MM.1S (cell line): ENCODE results near the gene NHLRC3.

Source experiments
- DNase-seq: peaks from one replicate; pipeline ENCODE4 v3.0.0-alpha.2; 2015
- H2AFZ ChIP-seq: fragments of 300-600 bp; sonication (generic); 2 replicates; pipeline ENCODE4 v1.6.0; 2016; ENCODE audit warnings: antibody characterized with exemption, low read length
- H3F3A ChIP-seq: fragments of 300-600 bp; sonication (generic); 2 replicates; pipeline ENCODE4 v1.6.1; 2016; ENCODE audit warnings: mild to moderate bottlenecking, antibody characterized with exemption, low read length, moderate library complexity, mixed read lengths; ENCODE audit not compliant: insufficient read depth
- H3K27ac ChIP-seq: fragments of 300-600 bp; sonication (generic); 2 replicates; pipeline ENCODE4 v1.5.1; 2016; ENCODE audit warnings: mild to moderate bottlenecking, low read length
- H3K27me3 ChIP-seq: fragments of 300-600 bp; sonication (generic); replicated peaks from 2 replicates; pipeline ENCODE4 v1.6.0; 2016; ENCODE audit warnings: low read length; ENCODE audit not compliant: insufficient read depth
- H3K36me3 ChIP-seq: fragments of 300-600 bp; sonication (generic); replicated peaks from 2 replicates; pipeline ENCODE4 v1.6.1; 2016; ENCODE audit warnings: mild to moderate bottlenecking, low read length, mixed read lengths; ENCODE audit not compliant: insufficient read depth
- H3K4me1 ChIP-seq: fragments of 300-600 bp; sonication (generic); 2 replicates; pipeline ENCODE4 v1.6.1; 2016; ENCODE audit warnings: low read length, mixed read lengths
- H3K4me2 ChIP-seq: fragments of 300-600 bp; sonication (generic); 2 replicates; pipeline ENCODE4 v1.6.0; 2016; ENCODE audit warnings: low read depth, low read length
- H3K4me3 ChIP-seq: fragments of 300-600 bp; sonication (generic); 2 replicates; pipeline ENCODE4 v1.5.1; 2016; ENCODE audit warnings: low read length, mixed read lengths
- H3K79me2 ChIP-seq: fragments of 300-600 bp; sonication (generic); 2 replicates; pipeline ENCODE4 v1.6.1; 2016; ENCODE audit warnings: mixed run types, low read length, mixed read lengths
- H3K9ac ChIP-seq: fragments of 300-600 bp; sonication (generic); 2 replicates; pipeline ENCODE4 v1.6.1; 2016; ENCODE audit warnings: low read length, mixed read lengths
- H3K9me2 ChIP-seq: fragments of 300-600 bp; sonication (generic); replicated peaks from 2 replicates; pipeline ENCODE4 v1.6.1; 2016; ENCODE audit warnings: mild to moderate bottlenecking, low read length, mixed read lengths; ENCODE audit not compliant: insufficient read depth
- H3K9me3 ChIP-seq: fragments of 300-600 bp; sonication (generic); replicated peaks from 2 replicates; pipeline ENCODE4 v1.6.1; 2016; ENCODE audit warnings: mild to moderate bottlenecking, low read length, mixed read lengths; ENCODE audit not compliant: insufficient read depth
- H4K20me1 ChIP-seq: fragments of 300-600 bp; sonication (generic); 2 replicates; pipeline ENCODE4 v1.6.1; 2016; ENCODE audit warnings: mild to moderate bottlenecking, low read length, moderate library complexity, mixed read lengths; ENCODE audit not compliant: insufficient read depth
- CTCF ChIP-seq: fragments of 300-600 bp; sonication (generic); IDR thresholded peaks from 2 replicates; pipeline ENCODE4 v1.5.1; 2016; ENCODE audit warnings: antibody characterized with exemption, low read length, mixed read lengths
- EZH2 ChIP-seq: fragments of 300-600 bp; sonication (generic); optimal IDR thresholded peaks from 2 replicates; pipeline ENCODE3; 2017; ENCODE audit warnings: low read depth, mild to moderate bottlenecking, antibody characterized with exemption, low read length, mixed read lengths
- EZH2phosphoT487 ChIP-seq: fragments of 300-600 bp; sonication (generic); IDR thresholded peaks from 2 replicates; pipeline ENCODE4 v1.6.1; 2018; ENCODE audit warnings: antibody characterized with exemption, low read length

NHLRC3 gene

GRCh38 chr13:39016087-39016486, 22.2 kb upstream of the NHLRC3 start:
- no peaks in the 10 kb centered on the region for H4K20me1 ChIP-seq
- H3K4me2 ChIP-seq, result no peak overlapping the region
- no peak overlapping the region for H3K9ac ChIP-seq
- H3K27me3 ChIP-seq, result no peaks in the 10 kb centered on the region
- H3K79me2 ChIP-seq, result no peaks in the 10 kb centered on the region
- no peaks in the 10 kb centered on the region for H3K9me3 ChIP-seq
- no peaks in the 10 kb centered on the region for H3K9me2 ChIP-seq
- H3K36me3 ChIP-seq, result no peaks in the 10 kb centered on the region; the same call in 1 of the 2 replicates
- TF ChIP-seq EZH2, result no peak
- no peak for TF ChIP-seq CTCF
- TF ChIP-seq EZH2phosphoT487, result no peak
- H3K4me3 ChIP-seq, result no peak overlapping the region
- H3K27ac ChIP-seq, result no peak overlapping the region
- no peaks in the 10 kb centered on the region for H3K4me1 ChIP-seq
- no peaks in the 10 kb centered on the region for H3F3A ChIP-seq
- DNase-seq, result no peak
- no peak overlapping the region for H2AFZ ChIP-seq

GRCh38 chr13:39016787-39017186, 21.5 kb upstream of the NHLRC3 start:
- no peaks in the 10 kb centered on the region; the same call in 1 of the 2 replicates for H3K36me3 ChIP-seq
- no peaks in the 10 kb centered on the region for H4K20me1 ChIP-seq
- H3K4me2 ChIP-seq, result no peak overlapping the region
- no peaks in the 10 kb centered on the region for H3F3A ChIP-seq
- no peaks in the 10 kb centered on the region for H3K27me3 ChIP-seq
- no peak overlapping the region for H2AFZ ChIP-seq
- no peaks in the 10 kb centered on the region for H3K9me2 ChIP-seq
- H3K27ac ChIP-seq, result no peak overlapping the region
- DNase-seq, result peak; percentile 16
- no peaks in the 10 kb centered on the region for H3K9me3 ChIP-seq
- no peak overlapping the region for H3K4me3 ChIP-seq
- H3K79me2 ChIP-seq, result no peaks in the 10 kb centered on the region
- no peaks in the 10 kb centered on the region for H3K4me1 ChIP-seq
- H3K9ac ChIP-seq, result no peak overlapping the region
- TF ChIP-seq EZH2, result no peak
- peak; percentile 47 for TF ChIP-seq CTCF

GRCh38 chr13:39020853-39021462, 17.3 kb upstream of the NHLRC3 start:
- no peak overlapping the region for H3K4me2 ChIP-seq
- TF ChIP-seq CTCF (no peak), EZH2 (no peak), EZH2phosphoT487 (no peak)
- no peaks in the 10 kb centered on the region for H3K4me1 ChIP-seq
- H3K27ac ChIP-seq, result no peak overlapping the region
- no peaks in the 10 kb centered on the region for H4K20me1 ChIP-seq
- no peaks in the 10 kb centered on the region for H3K9me2 ChIP-seq
- H3K9me3 ChIP-seq, result no peaks in the 10 kb centered on the region
- H2AFZ ChIP-seq, result no peak overlapping the region
- H3K27me3 ChIP-seq, result no peaks in the 10 kb centered on the region
- H3K9ac ChIP-seq, result no peak overlapping the region
- DNase-seq, result no peak
- no peaks in the 10 kb centered on the region; the same call in 1 of the 2 replicates for H3K36me3 ChIP-seq
- no peaks in the 10 kb centered on the region for H3F3A ChIP-seq
- H3K4me3 ChIP-seq, result no peak overlapping the region
- no peaks in the 10 kb centered on the region for H3K79me2 ChIP-seq
